HG02943 (cell line): Measurements from ENCODE around the gene ZP2.
"Not testable (repeated sequence)": the region's sequence is repeated elsewhere in the genome, so short reads cannot be mapped to it uniquely, and the experiment has no call there.

Source experiments
- ATAC-seq: cut with Tn5 transposase; IDR thresholded peaks from one replicate; pipeline ENCODE4 v1.9.1; 2021; ENCODE audit warnings: mild to moderate bottlenecking, low read depth, moderate library complexity; ENCODE audit not compliant: unreplicated experiment

The ZP2 gene

GRCh38 chr16:21211486-21211885, at the start of gene ZP2:
ZP2 (minus strand) TSS chr16:21211574; CDS start chr16:21211547, 27 bp downstream.
- no peak for ATAC-seq

- no peak for ATAC-seq
Measured at GRCh38 chr16:21257284-21257683, 45.9 kb upstream of the ZP2 start.

GRCh38 chr16:21256636-21257035, 45.3 kb upstream of the ZP2 start:
- no peak for ATAC-seq

GRCh38 chr16:21253470-21253869, 42.1 kb upstream of the ZP2 start:
- no peak for ATAC-seq

GRCh38 chr16:21250072-21250923, 38.9 kb upstream of the ZP2 start:
- no peak for ATAC-seq

- not testable (repeated sequence) for ATAC-seq
Measured at GRCh38 chr16:21248179-21248578, 36.8 kb upstream of the ZP2 start.

- no peak for ATAC-seq
Measured at GRCh38 chr16:21244518-21245215, 33.3 kb upstream of the ZP2 start.

GRCh38 chr16:21242756-21243155, 31.4 kb upstream of the ZP2 start:
- no peak for ATAC-seq

- ATAC-seq = no peak
Measured at GRCh38 chr16:21239646-21240045, 28.3 kb upstream of the ZP2 start.

- ATAC-seq = no peak
Measured at GRCh38 chr16:21236831-21237230, 25.5 kb upstream of the ZP2 start.

- ATAC-seq = no peak
Measured at GRCh38 chr16:21235199-21235585, 23.8 kb upstream of the ZP2 start.

- no peak for ATAC-seq
Measured at GRCh38 chr16:21233521-21234150, 22.3 kb upstream of the ZP2 start, which contains the start of gene ANKS4B. ANKS4B (plus strand) TSS chr16:21233699; CDS start chr16:21233738, 39 bp downstream.

- ATAC-seq = no peak
Measured at GRCh38 chr16:21233045-21233520, 21.7 kb upstream of the ZP2 start.

GRCh38 chr16:21228361-21228872, 17.0 kb upstream of the ZP2 start:
- ATAC-seq = no peak

GRCh38 chr16:21227866-21228265, 16.5 kb upstream of the ZP2 start:
- no peak for ATAC-seq

GRCh38 chr16:21226749-21227148, 15.4 kb upstream of the ZP2 start:
- no peak for ATAC-seq

GRCh38 chr16:21224800-21225199, 13.4 kb upstream of the ZP2 start:
- ATAC-seq = no peak

GRCh38 chr16:21223787-21224186, 12.4 kb upstream of the ZP2 start:
- no peak for ATAC-seq

- no peak for ATAC-seq
Measured at GRCh38 chr16:21222495-21223337, 11.3 kb upstream of the ZP2 start.

GRCh38 chr16:21219551-21219950, 8.2 kb upstream of the ZP2 start:
- ATAC-seq = no peak
